ENCODE data around the gene TRIM49B.
"Not testable (repeated sequence)": the region's sequence is repeated elsewhere in the genome, so short reads cannot be mapped to it uniquely, and the experiment has no call there.

Gene TRIM49B, protein sequence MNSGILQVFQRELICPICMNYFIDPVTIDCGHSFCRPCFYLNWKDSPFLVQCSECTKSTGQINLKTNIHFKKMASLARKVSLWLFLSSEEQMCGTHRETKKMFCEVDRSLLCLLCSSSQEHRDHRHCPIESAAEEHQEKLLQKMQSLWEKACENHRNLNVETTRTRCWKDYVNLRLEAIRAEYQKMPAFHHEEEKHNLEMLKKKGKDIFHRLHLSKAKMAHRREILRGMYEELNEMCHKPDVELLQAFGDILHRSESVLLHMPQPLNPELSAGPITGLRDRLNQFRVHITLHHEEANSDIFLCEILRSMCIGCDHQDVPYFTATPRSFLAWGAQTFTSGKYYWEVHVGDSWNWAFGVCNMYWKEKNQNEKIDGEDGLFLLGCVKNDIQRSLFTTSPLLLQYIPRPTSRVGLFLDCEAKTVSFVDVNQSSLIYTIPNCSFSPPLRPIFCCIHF

DNA sequence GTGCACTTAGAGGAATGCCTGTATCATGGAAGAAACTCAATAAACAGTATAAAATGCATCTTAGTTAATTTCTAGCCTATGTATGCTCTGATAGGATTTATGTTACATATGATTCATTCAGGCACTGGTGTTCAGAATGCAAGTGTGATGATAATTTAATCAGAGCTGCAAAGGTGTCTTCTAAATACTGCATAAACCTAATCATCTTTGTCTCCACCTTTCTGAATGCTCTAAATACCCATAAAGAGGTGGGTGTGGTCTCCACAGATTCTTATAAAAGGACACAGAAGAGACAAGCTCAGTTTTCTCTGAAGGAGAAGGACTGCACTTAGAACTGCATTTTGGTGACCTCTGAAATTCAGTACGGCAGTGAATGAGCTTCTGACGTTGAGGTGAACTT, at the start of gene TRIM49B:
TSS of gene TRIM49B (plus strand) at position 301 of the 400 bp plus-strand sequence. CDS start 2,777 bp downstream, outside the sequence.
- not testable (repeated sequence) for DNase-seq (ENCODE audit: low read depth in 2 of 2)

DNA sequence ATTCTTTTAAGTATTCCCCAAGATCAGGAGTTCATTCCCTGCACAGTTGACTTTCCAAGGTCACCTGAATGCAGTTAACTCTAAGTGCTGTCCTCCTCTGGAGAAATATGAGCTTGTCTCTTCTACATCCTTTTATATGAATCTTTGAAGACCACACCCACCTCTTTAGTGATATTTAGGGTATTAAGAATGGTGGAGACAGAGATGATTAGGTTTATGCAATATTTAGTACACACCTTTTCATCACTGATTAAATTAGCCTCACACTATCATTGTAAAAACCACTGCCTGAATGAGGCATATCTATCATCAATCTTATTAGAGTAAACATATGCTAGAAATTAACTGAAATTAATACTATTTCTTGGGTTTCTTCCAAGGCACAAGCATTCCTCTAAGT, 44.8 kb upstream of the TRIM49B start, which contains the start of gene TRIM51G:
TSS of gene TRIM51G (minus strand) at position 101 of the 400 bp plus-strand sequence. CDS start 2,190 bp downstream, outside the sequence.
- not testable (repeated sequence) for DNase-seq (ENCODE audit: low read depth in 2 of 2)

DNA sequence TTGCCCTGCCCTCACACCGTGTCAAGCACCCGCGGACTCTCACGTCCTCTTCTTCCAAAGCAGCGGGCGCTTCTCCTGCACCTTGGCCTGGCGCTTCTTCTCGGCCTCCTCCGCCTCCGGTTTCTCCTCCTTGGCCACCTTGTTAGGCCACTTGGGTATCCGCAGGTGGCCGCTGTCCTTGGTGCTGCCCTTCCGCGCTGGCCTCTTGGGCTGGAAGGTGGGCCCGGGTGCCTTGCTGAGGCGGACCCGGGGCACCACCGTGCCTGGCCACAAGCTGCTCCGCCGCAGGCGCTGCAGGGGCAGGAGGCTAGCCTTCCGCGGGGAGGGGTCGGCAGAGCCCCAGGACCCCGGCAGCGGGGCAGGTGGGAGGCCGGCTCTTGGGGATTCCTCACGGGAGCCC, 19.6 kb downstream of the TRIM49B start:
- not testable (repeated sequence) for DNase-seq (ENCODE audit: low read depth in 2 of 2)

DNA sequence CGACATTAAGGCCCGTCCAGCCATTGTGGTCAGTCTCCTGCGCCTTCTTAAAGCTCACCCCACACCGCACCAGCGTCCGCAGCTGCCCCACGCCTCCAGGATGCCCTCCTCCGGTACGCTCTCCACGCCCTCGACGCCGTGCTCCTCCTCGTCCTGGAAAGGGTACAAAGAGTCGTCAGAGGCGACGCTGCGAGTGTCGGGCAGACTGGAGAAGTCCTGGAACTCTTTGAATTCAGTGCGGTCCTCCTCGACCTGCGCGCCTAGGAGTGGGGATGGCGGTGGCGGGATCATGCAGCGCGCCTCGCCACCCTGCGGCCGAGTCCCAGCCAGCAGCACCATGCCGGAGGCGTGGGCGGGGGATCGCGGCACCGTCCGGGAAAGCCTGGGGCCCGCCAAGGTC, 21.2 kb downstream of the TRIM49B start:
- not testable (repeated sequence) for DNase-seq (ENCODE audit: low read depth in 2 of 2)

DNA sequence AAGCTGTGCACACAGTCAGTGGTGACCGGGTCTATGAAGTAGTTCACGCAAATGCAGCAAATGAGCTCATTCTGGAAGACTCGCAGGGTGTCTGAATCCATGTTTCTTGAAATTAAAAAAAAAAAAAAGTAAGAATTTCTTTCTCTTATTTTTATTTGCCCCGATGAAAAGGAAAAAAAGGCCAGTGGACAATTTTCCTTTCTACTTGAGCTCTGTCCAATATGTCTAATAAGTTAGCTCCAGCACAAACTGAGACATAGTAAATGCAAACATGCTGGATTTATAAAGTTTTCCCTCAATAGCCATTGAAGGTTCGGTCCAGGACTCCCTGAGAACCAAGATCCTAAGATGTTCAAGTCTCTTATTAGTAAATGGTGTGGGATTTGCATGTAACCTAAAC, 30.4 kb downstream of the TRIM49B start, which contains the start of gene TRIM64C:
TSS of gene TRIM64C (minus strand) at position 101 of the 400 bp plus-strand sequence. CDS start at position 101, 0 bp downstream.
- DNase-seq (ENCODE audit: low read depth in 2 of 2) = not testable (repeated sequence)

DNA sequence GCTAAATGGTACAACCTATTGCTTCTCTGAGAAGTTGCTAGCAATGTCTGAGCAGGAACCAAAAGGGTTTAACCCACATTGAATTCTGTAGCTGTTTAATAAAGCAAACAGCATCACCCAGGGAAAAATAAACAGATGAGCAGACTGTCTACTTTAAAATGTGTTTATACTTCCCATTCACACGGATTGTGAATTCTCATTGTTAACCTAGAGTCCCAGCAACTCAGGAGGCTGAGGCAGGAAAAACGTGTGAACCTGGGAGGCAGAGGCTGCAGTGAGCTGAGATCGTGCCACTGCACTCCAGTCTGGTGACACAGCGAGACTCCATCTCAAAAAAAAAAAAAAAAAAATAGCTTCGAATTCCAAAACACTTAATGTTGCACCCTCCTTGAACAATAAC, 41.3 kb downstream of the TRIM49B start:
- DNase-seq (ENCODE audit: low read depth in 2 of 2) = not testable (repeated sequence)

Data from stimulated activated CD4-positive, alpha-beta T cell treated with anti-CD3 and anti-CD28 coated beads, Interleukin-1b, Interleukin-23, amount 100 ng/mL, for 4 hours (primary cell).